Measurements from ENCODE around the gene THSD7B. TPM values are rescaled to one million over a fixed set of nuclear protein-coding genes. Genes with fewer than 3 reads are reported as not detected.

THSD7B gene
- total and polyA plus RNA-seq, 2 of the 8 experiments (the other 6 are each of a cell fraction or from before 2014, with no cell fraction given), result 0.60 to 2.9 TPM

GRCh38 chr2:137000811-137001210, 235.5 kb downstream of the THSD7B start:
- H3K27ac ChIP-seq (ENCODE audit: low read depth, low read length), result no peak overlapping the region
- H3K14ac ChIP-seq (ENCODE audit: insufficient read length), result no peak overlapping the region
- no peak overlapping the region for H3K9ac ChIP-seq (replicated peaks in 1 of 4; ENCODE audit: extremely low read depth in 1 of 4, low read depth in 3 of 4, low read length in 3 of 4)
- ChIA-PET POLR2A (ENCODE audit: partially characterized antibody) (no interaction called here), CTCF (ENCODE audit: partially characterized antibody) (no interaction called here)
- no peak for DNase-seq (ENCODE audit: low read depth in 1 of 2, low spot score in 2 of 2)
- no peak overlapping the region for H2BK120ac ChIP-seq (replicated peaks; ENCODE audit: low read depth, low read length)
- no peak overlapping the region for H3K4ac ChIP-seq (replicated peaks; ENCODE audit: insufficient read length, low read depth, low read length)
- H2BK5ac ChIP-seq (ENCODE audit: low read depth, low read length), result no peak overlapping the region
- H2BK15ac ChIP-seq (ENCODE audit: low read length), result no peak overlapping the region
- no peak overlapping the region for H2AK5ac ChIP-seq (ENCODE audit: low read depth, low read length)
- H3K79me1 ChIP-seq (ENCODE audit: low read depth, low read length), result no peaks in the 10 kb centered on the region
- H2BK12ac ChIP-seq (ENCODE audit: low read depth, low read length), result no peak overlapping the region
- no peak overlapping the region for H3K4me3 ChIP-seq (ENCODE audit: extremely low read depth in 1 of 4, insufficient read depth in 2 of 4, low read depth in 3 of 4, low read length in 4 of 4)
- WGBS, 2 experiments (ENCODE audit: extremely low coverage in 1 of 2, insufficient coverage in 1 of 2, insufficient read length in 1 of 2, insufficient replicate concordance in 2 of 2, low coverage in 1 of 2, low lambda C conversion rate in 2 of 2, missing lambda C conversion rate in 1 of 2), result 87% methylated on average over 2 of the region's 2 CpGs; no CpG with 5 or more reads in 1 of the 2 experiments
- H3K79me2 ChIP-seq (ENCODE audit: control insufficient read depth in 1 of 2, insufficient read depth in 2 of 2, low read length in 2 of 2), result no peaks in the 10 kb centered on the region
- no peaks in the 10 kb centered on the region for H3K23me2 ChIP-seq (ENCODE audit: low read depth, low read length)
- no peak overlapping the region for H4K91ac ChIP-seq (replicated peaks; ENCODE audit: insufficient read length, low read length)
- no peaks in the 10 kb centered on the region for H3K27me3 ChIP-seq (replicated peaks in 1 of 4; ENCODE audit: control insufficient read depth in 3 of 4, extremely low read depth in 1 of 4, insufficient read depth in 3 of 4, low read length in 3 of 4)
- TF ChIP-seq ASH2L (IDR thresholded peaks at IDR 0.05; ENCODE audit: low read length), result no peak
- TF ChIP-seq RXRA (IDR thresholded peaks at IDR 0.05; ENCODE audit: insufficient read depth, low read depth, low read length), result no peak
- TF ChIP-seq ZNF274 (IDR thresholded peaks at IDR 0.05; ENCODE audit: borderline replicate concordance, extremely low read depth, low read length), result no peak
- no peak overlapping the region for H3K23ac ChIP-seq (ENCODE audit: insufficient read length)
- no peak overlapping the region for H3K4me2 ChIP-seq (ENCODE audit: insufficient read depth in 1 of 2, low read depth in 2 of 2, low read length in 2 of 2)
- no peaks in the 10 kb centered on the region for H4K20me1 ChIP-seq (replicated peaks in 1 of 2; ENCODE audit: control insufficient read depth in 1 of 2, insufficient read depth in 2 of 2, low read length in 2 of 2)
- no peak overlapping the region for H4K5ac ChIP-seq (ENCODE audit: insufficient read length, low read depth, low read length)
- no peak overlapping the region for H4K8ac ChIP-seq (ENCODE audit: extremely low read depth, insufficient read depth, low read length)
- no peak overlapping the region for H3K56ac ChIP-seq (replicated peaks; ENCODE audit: insufficient read length, low read depth, low read length)
- H3K4me1 ChIP-seq (replicated peaks in 1 of 4; ENCODE audit: control insufficient read depth in 3 of 4, insufficient read depth in 4 of 4, low read length in 3 of 4), result no peaks in the 10 kb centered on the region
- no peaks in the 10 kb centered on the region for H3K36me3 ChIP-seq (ENCODE audit: control insufficient read depth in 2 of 4, insufficient read depth in 4 of 4, low read length in 3 of 4)
- H2BK20ac ChIP-seq (ENCODE audit: low read length), result no peak overlapping the region
- no peak overlapping the region for H2AFZ ChIP-seq (ENCODE audit: low read length)
- H3K9me3 ChIP-seq (ENCODE audit: insufficient read depth in 2 of 2, low read depth in 1 of 2, low read length in 1 of 2), result no peaks in the 10 kb centered on the region
- FAIRE-seq, result no peak
- no peak overlapping the region for H3K18ac ChIP-seq (ENCODE audit: extremely low read depth, low read length)
